HepG2 (cell line): Measurements from ENCODE around the gene NR2F1. TPM values are rescaled to one million over a fixed set of nuclear protein-coding genes. Genes with fewer than 3 reads are reported as not detected.

Experiments
- ATAC-seq: fragments of 200-7000 bp; cut with Tn5 transposase; 3 replicates; pipeline ENCODE4 v1.9.1; 2020; ENCODE audit warnings: mild to moderate bottlenecking, moderate library complexity
- BruUV-seq: library from RNA; stranded (reverse); fragments of 400-500 nt; replicated peaks from 2 replicates; lab custom pipeline; 2021; lab: Mats Ljungman, UMichigan
- CTCF ChIA-PET: fragments of 300-600 bp; formaldehyde crosslinking; extraction: SDS; loops from one replicate; lab custom pipeline; 2021; ENCODE audit warnings: low total read pairs, inconsistent platforms, low intra/inter-chr PET ratio; lab: Yijun Ruan, JAX
- POLR2A ChIA-PET: fragments of 350-600 bp; sonication (Branson Sonifier 250); formaldehyde crosslinking; loops from one replicate; lab custom pipeline; 2020; ENCODE audit warnings: antibody characterized with exemption, inconsistent platforms; lab: Yijun Ruan, JAX
- DNase-seq: peaks from one replicate; pipeline ENCODE4 v3.0.0-alpha.2; 2015; ENCODE audit warnings: low spot score
- FAIRE-seq: peaks from 3 replicates; lab custom pipeline; 2011; peaks lifted over from hg19 to GRCh38; lab: Jason Lieb, UNC
- H2AFZ ChIP-seq: one replicate; pipeline ENCODE4 v1.6.1; 2011; ENCODE audit warnings: low read length, inconsistent platforms
- H3K27ac ChIP-seq: fragments of 300-600 bp; 3 replicates; pipeline ENCODE4 v1.8.0; 2011; ENCODE audit warnings: mixed run types, mild to moderate bottlenecking, mixed read lengths, low read length, inconsistent platforms; ENCODE audit not compliant: insufficient read depth; ENCODE audit errors: extremely low read length
- H3K27me3 ChIP-seq, 2 experiments: fragments of 200-600 bp in 1 of 2; 2 replicates in 1 of 2; 3 replicates in 1 of 2; pipeline versions ENCODE4 v1.6.0 to v1.8.0; 2011; ENCODE audit warnings: low read length in 2 of 2, mild to moderate bottlenecking in 2 of 2, moderate library complexity in 2 of 2, inconsistent platforms in 1 of 2; ENCODE audit not compliant: insufficient read depth in 2 of 2, control insufficient read depth in 1 of 2
- H3K36me3 ChIP-seq, 2 experiments: fragments of 200-600 bp in 1 of 2; replicated peaks in 1 of 2; 2 replicates in 1 of 2; 3 replicates in 1 of 2; pipeline versions ENCODE4 v1.5.1 to v1.8.0; 2011; ENCODE audit warnings: low read length in 2 of 2, inconsistent platforms in 1 of 2; ENCODE audit not compliant: insufficient read depth in 2 of 2, control insufficient read depth in 1 of 2
- H3K4me1 ChIP-seq: 2 replicates; pipeline ENCODE4 v1.5.1; 2012; ENCODE audit warnings: low read length, inconsistent platforms; ENCODE audit not compliant: insufficient read depth
- H3K4me2 ChIP-seq: 2 replicates; pipeline ENCODE4 v1.6.0; 2011; ENCODE audit warnings: low read depth, low read length, inconsistent platforms
- H3K4me3 ChIP-seq, 3 experiments: fragments of 200-600 bp in 1 of 3; sonication (generic), shearing (Covaris generic) in 1 of 3; replicated peaks in 1 of 3; 2 replicates each; pipeline ENCODE4 v1.5.1; 2011 to 2016; ENCODE audit warnings: low read length in 3 of 3, inconsistent platforms in 2 of 3, low read depth in 2 of 3, mild to moderate bottlenecking in 2 of 3, control low read depth in 1 of 3, mixed read lengths in 1 of 3; ENCODE audit not compliant: insufficient read depth in 1 of 3
- H3K79me2 ChIP-seq: one replicate; pipeline ENCODE4 v1.6.1; 2011; ENCODE audit warnings: low read length, inconsistent platforms; ENCODE audit not compliant: insufficient read depth
- H3K9ac ChIP-seq: 2 replicates; pipeline ENCODE4 v1.6.0; 2011; ENCODE audit warnings: mild to moderate bottlenecking, low read depth, low read length, inconsistent platforms; ENCODE audit not compliant: insufficient read depth
- H3K9me3 ChIP-seq: 2 replicates; pipeline ENCODE4 v1.5.1; 2012; ENCODE audit warnings: mild to moderate bottlenecking, low read length
- H4K20me1 ChIP-seq: 2 replicates; pipeline ENCODE4 v1.6.0; 2011; ENCODE audit warnings: inconsistent platforms, mild to moderate bottlenecking, low read length, moderate library complexity; ENCODE audit not compliant: insufficient read depth
- ATM ChIP-seq: fragments of 450-650 bp; IDR thresholded peaks from 2 replicates; pipeline ENCODE4 v1.7.1; 2017; ENCODE audit warnings: mild to moderate bottlenecking, borderline replicate concordance
- MZF1 ChIP-seq: sonication (generic); formaldehyde crosslinking; IDR thresholded peaks from 2 replicates; pipeline ENCODE4 v1.8.1; 2023; ENCODE audit warnings: mild to moderate bottlenecking, missing genetic modification reagents, borderline replicate concordance
- TAF15 ChIP-seq: fragments of 200-400 bp; formaldehyde crosslinking; IDR thresholded peaks from one replicate; pipeline ENCODE4 v1.6.1; 2018; ENCODE audit warnings: mild to moderate bottlenecking, low read depth, low read length; ENCODE audit not compliant: poor library complexity, severe bottlenecking
- TBX2 ChIP-seq: sonication (generic); formaldehyde crosslinking; IDR thresholded peaks from 2 replicates; pipeline ENCODE4 v1.5.0; 2020; ENCODE audit warnings: missing genetic modification reagents, mild to moderate bottlenecking, borderline replicate concordance
- TEAD3 ChIP-seq: optimal IDR thresholded peaks from 2 replicates; pipeline ENCODE3; 2016; ENCODE audit warnings: borderline replicate concordance
- XRCC5 ChIP-seq: fragments of 200-400 bp; formaldehyde crosslinking; optimal IDR thresholded peaks from 2 replicates; pipeline ENCODE3; 2017; ENCODE audit warnings: mild to moderate bottlenecking, low read length
- ZNF253 ChIP-seq: sonication (generic); formaldehyde crosslinking; IDR thresholded peaks from 2 replicates; pipeline ENCODE4 v1.8.0; 2022; ENCODE audit warnings: mild to moderate bottlenecking, missing genetic modification reagents, borderline replicate concordance
- ZNF292 ChIP-seq: sonication (generic); formaldehyde crosslinking; IDR thresholded peaks from 2 replicates; pipeline ENCODE4 v1.8.1; 2022; ENCODE audit warnings: mild to moderate bottlenecking, low read depth, missing genetic modification reagents, borderline replicate concordance
- ZNF484 ChIP-seq: sonication (generic); formaldehyde crosslinking; IDR thresholded peaks from 2 replicates; pipeline ENCODE4 v1.5.1; 2020; ENCODE audit warnings: mild to moderate bottlenecking, low read depth, missing genetic modification reagents, borderline replicate concordance
- ZNF530 ChIP-seq: sonication (generic); formaldehyde crosslinking; IDR thresholded peaks from 2 replicates; pipeline ENCODE4 v1.5.0; 2020; ENCODE audit warnings: low read depth, mild to moderate bottlenecking, missing genetic modification reagents
- ZNF780A ChIP-seq: sonication (generic); formaldehyde crosslinking; IDR thresholded peaks from 2 replicates; pipeline ENCODE4 v1.8.0; 2022; ENCODE audit warnings: mild to moderate bottlenecking, missing genetic modification reagents, moderate library complexity
- WGBS: methylation state at CpG from one replicate; pipeline ENCODE4 v1.1.6; 2017; ENCODE audit warnings: low lambda C conversion rate; 5-methylcytosine and 5-hydroxymethylcytosine counted together
- in situ Hi-C: cut with HindIII; loops from 2 replicates; pipeline ENCODE4 v1.10.0; 2017; ENCODE audit warnings: low pct_unique_long_range_greater_than_20kb; ENCODE audit not compliant: extremely low pct_ligation_motif_present
- intact Hi-C: fragments of 100-400 bp; cut with micrococcal nuclease; formaldehyde crosslinking; loops from one replicate; pipeline ENCODE4 v1.10.0; 2022; ENCODE audit not compliant: unreplicated experiment
- polyA plus RNA-seq, 8 experiments: library from polyadenylated mRNA; depleted of rRNA in 3 of 8; stranded (reverse) in 7 of 8; unstranded in 1 of 8; fragments of >200 nt; fragmentation: Illumina TruSeq in 4 of 8; extraction: Trizol in 4 of 8; gene quantifications; 2 replicates each; pipeline versions ENCODE4 v1.2.1 to v1.2.3, GENCODE V29; 2011 to 2016; ENCODE audit warnings: low read depth in 4 of 8, missing spikeins in 1 of 8, mixed read lengths in 1 of 8; ENCODE audit not compliant: insufficient read depth in 1 of 8
- total RNA-seq, 5 experiments: library from RNA; depleted of rRNA; stranded (reverse); fragments of >200 nt; fragmentation: Illumina TruSeq; extraction: Trizol; gene quantifications; 2 replicates each; pipeline ENCODE4 v1.2.3, GENCODE V29; 2016; ENCODE audit warnings: low read depth in 1 of 5
- TF ChIP-seq, protein P1 (sequence below): IDR thresholded peaks from 2 replicates; pipeline ENCODE4 v1.6.1; 2016; ENCODE audit warnings: missing genetic modification reagents, missing compliant biosample characterization
- TF ChIP-seq, protein P2 (sequence below): sonication (generic); IDR thresholded peaks from 2 replicates; pipeline ENCODE4 v1.6.1; 2016; ENCODE audit warnings: low read depth, borderline replicate concordance
- TF ChIP-seq, protein P3 (sequence below): sonication (generic); formaldehyde crosslinking; IDR thresholded peaks from 2 replicates; pipeline ENCODE4 v1.5.0; 2020; ENCODE audit warnings: missing genetic modification reagents
- TF ChIP-seq, protein P4 (sequence below): sonication (generic); formaldehyde crosslinking; IDR thresholded peaks from 2 replicates; pipeline ENCODE4 v1.4.0; 2020; ENCODE audit warnings: missing genetic modification reagents
- TF ChIP-seq, protein P5 (sequence below): sonication (generic); formaldehyde crosslinking; IDR thresholded peaks from 2 replicates; pipeline ENCODE4 v1.4.0; 2020; ENCODE audit warnings: mild to moderate bottlenecking, missing genetic modification reagents
- TF ChIP-seq, protein P6 (sequence below): sonication (generic); formaldehyde crosslinking; IDR thresholded peaks from 2 replicates; pipeline ENCODE4 v1.8.1; 2022; ENCODE audit warnings: low read depth, mild to moderate bottlenecking, missing genetic modification reagents

The NR2F1 gene
- total and polyA plus RNA-seq, 2 of the 13 experiments (the other 11 are each of a cell fraction or from before 2014, with no cell fraction given), result 17.1 to 59.7 TPM

DNA sequence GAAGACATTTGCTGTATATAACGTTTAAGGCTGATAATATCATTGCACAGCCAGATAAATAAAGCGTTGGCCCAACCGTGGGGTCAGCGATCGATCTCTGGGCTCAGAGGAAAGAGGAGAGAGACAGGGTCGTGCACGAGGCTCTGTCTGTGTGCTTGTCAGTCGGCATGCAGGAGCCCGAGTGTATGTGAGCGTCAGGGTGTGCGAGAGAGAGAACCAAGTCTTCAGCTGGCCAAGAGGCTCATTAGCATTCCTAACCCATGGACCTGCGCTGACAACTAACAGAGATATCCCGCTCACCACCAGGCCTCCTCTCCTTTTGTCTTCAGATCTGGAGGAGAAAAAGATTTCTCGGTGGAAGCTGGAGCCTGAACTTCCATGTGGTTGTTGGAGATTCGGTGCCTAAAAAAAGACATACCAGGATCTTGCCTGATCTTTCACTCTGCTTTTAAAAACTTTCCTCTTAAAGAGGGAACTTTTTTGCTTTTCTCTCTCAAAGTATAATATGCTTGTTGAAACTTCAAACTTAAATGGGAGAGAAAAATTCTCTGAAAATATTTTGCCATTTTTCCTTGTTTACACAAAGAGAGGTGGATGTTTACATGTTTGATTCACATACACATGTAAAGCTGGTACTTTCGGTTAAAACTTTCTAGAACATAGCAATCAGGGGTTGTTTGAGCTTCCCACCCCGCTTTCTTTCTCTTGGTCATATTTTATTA is 16.5 kb downstream of the NR2F1 start:
- 0 out of 2 replicates have a peak, but pooled peaks cover 2% of the 10 kb centered on the region for H4K20me1 ChIP-seq
- H3K4me1 ChIP-seq, result peaks cover 31% of the 10 kb centered on the region
- no TSS peak for BruUV-seq
- in situ Hi-C loops (no loop called here), intact Hi-C loops (no loop called here)
- ATAC-seq (peak; percentile 63), DNase-seq (no peak), FAIRE-seq (no peak)
- peak overlapping the region in 1 of 3 experiments; percentile 42; a peak in 2 of 6 replicates for H3K4me3 ChIP-seq
- POLR2A ChIA-PET, result interaction anchor here (2.1 kb wide), 1 partner anchor 17 kb away, joined by 6 read pairs; the partner anchor contains the start of gene NR2F1
- no peak overlapping the region for H2AFZ ChIP-seq
- peak overlapping the region; percentile 69 for H3K4me2 ChIP-seq
- H3K9me3 ChIP-seq, result no peaks in the 10 kb centered on the region
- peaks cover 0 to 1% of the 10 kb centered on the region in 2 experiments; a peak in 1 of 5 replicates for H3K36me3 ChIP-seq
- no peaks in the 10 kb centered on the region for H3K79me2 ChIP-seq
- no peak overlapping the region for H3K9ac ChIP-seq
- 10% methylated on average over 13 of the region's 17 CpGs for WGBS
- no peak overlapping the region for H3K27ac ChIP-seq
- CTCF ChIA-PET, result no interaction called here
- H3K27me3 ChIP-seq, result peaks cover 0 to 30% of the 10 kb centered on the region in 2 experiments; a peak in 2 of 5 replicates
- TF ChIP-seq ZNF780A (CRISPR knock-in tag), result no peak
- no peak for TF ChIP-seq XRCC5
- TF ChIP-seq, protein P1, sequence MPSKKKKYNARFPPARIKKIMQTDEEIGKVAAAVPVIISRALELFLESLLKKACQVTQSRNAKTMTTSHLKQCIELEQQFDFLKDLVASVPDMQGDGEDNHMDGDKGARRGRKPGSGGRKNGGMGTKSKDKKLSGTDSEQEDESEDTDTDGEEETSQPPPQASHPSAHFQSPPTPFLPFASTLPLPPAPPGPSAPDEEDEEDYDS (CRISPR knock-in tag), result no peak
- TF ChIP-seq, protein P2, sequence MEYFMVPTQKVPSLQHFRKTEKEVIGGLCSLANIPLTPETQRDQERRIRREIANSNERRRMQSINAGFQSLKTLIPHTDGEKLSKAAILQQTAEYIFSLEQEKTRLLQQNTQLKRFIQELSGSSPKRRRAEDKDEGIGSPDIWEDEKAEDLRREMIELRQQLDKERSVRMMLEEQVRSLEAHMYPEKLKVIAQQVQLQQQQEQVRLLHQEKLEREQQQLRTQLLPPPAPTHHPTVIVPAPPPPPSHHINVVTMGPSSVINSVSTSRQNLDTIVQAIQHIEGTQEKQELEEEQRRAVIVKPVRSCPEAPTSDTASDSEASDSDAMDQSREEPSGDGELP, result peak; percentile 22; the same call in 1 of the 2 replicates
- no peak for TF ChIP-seq TAF15
- TF ChIP-seq, protein P3, sequence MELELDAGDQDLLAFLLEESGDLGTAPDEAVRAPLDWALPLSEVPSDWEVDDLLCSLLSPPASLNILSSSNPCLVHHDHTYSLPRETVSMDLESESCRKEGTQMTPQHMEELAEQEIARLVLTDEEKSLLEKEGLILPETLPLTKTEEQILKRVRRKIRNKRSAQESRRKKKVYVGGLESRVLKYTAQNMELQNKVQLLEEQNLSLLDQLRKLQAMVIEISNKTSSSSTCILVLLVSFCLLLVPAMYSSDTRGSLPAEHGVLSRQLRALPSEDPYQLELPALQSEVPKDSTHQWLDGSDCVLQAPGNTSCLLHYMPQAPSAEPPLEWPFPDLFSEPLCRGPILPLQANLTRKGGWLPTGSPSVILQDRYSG (CRISPR knock-in tag), result no peak
- TF ChIP-seq, protein P4, sequence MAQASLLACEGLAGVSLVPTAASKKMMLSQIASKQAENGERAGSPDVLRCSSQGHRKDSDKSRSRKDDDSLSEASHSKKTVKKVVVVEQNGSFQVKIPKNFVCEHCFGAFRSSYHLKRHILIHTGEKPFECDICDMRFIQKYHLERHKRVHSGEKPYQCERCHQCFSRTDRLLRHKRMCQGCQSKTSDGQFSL (CRISPR knock-in tag), result no peak
- TF ChIP-seq TEAD3 (CRISPR knock-in tag), result peak; percentile 35
- no peak for TF ChIP-seq ZNF253 (CRISPR knock-in tag)
- TF ChIP-seq ZNF530 (CRISPR knock-in tag), result no peak
- TF ChIP-seq TBX2 (CRISPR knock-in tag), result no peak
- TF ChIP-seq, protein P5, sequence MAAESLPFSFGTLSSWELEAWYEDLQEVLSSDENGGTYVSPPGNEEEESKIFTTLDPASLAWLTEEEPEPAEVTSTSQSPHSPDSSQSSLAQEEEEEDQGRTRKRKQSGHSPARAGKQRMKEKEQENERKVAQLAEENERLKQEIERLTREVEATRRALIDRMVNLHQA (CRISPR knock-in tag), result no peak
- TF ChIP-seq, protein P6, sequence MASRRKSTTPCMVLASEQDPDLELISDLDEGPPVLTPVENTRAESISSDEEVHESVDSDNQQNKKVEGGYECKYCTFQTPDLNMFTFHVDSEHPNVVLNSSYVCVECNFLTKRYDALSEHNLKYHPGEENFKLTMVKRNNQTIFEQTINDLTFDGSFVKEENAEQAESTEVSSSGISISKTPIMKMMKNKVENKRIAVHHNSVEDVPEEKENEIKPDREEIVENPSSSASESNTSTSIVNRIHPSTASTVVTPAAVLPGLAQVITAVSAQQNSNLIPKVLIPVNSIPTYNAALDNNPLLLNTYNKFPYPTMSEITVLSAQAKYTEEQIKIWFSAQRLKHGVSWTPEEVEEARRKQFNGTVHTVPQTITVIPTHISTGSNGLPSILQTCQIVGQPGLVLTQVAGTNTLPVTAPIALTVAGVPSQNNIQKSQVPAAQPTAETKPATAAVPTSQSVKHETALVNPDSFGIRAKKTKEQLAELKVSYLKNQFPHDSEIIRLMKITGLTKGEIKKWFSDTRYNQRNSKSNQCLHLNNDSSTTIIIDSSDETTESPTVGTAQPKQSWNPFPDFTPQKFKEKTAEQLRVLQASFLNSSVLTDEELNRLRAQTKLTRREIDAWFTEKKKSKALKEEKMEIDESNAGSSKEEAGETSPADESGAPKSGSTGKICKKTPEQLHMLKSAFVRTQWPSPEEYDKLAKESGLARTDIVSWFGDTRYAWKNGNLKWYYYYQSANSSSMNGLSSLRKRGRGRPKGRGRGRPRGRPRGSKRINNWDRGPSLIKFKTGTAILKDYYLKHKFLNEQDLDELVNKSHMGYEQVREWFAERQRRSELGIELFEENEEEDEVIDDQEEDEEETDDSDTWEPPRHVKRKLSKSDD (CRISPR knock-in tag), result no peak
- TF ChIP-seq ZNF292 (CRISPR knock-in tag), result 0 out of 2 replicates have a peak, but pooled peaks have one; percentile 33
- no peak for TF ChIP-seq ATM
- no peak for TF ChIP-seq ZNF484 (CRISPR knock-in tag)
- no peak for TF ChIP-seq MZF1 (CRISPR knock-in tag)
